Ovary (tissue), 9 donors: ENCODE results near the gene CST7. TPM values are rescaled to one million over a fixed set of nuclear protein-coding genes. Genes with fewer than 3 reads are reported as not detected.
A peak's percentile ranks its signal among the peaks of the same experiment; 100 is the strongest.

ENCODE experiments used
- DNase-seq, 5 donors: peaks; one replicate each; pipeline ENCODE4 v3.0.0-alpha.2; 2019 to 2020
- H3K27ac ChIP-seq, 2 donors: fragments of 200-600 bp; one replicate each; pipeline versions ENCODE4 v1.5.1 to v1.8.0; 2019 to 2022
- H3K27me3 ChIP-seq: fragments of 200-600 bp; one replicate; pipeline ENCODE4 v1.8.0; 2022
- H3K36me3 ChIP-seq: fragments of 200-600 bp; sonication (generic); one replicate; pipeline ENCODE4 v1.5.1; 2019
- H3K4me1 ChIP-seq: one replicate; pipeline ENCODE4 v1.8.1; 2013; ENCODE audit warnings: mild to moderate bottlenecking, moderate library complexity; ENCODE audit not compliant: insufficient read depth
- H3K4me3 ChIP-seq: fragments of 200-600 bp; sonication (generic); one replicate; pipeline ENCODE4 v1.5.1; 2017
- H3K9me3 ChIP-seq, 2 donors: fragments of 200-600 bp in 1 of 2; sonication (generic) in 1 of 2; one replicate each; pipeline versions ENCODE4 v1.5.1 to v1.8.1; 2013 to 2019; ENCODE audit warnings: mild to moderate bottlenecking in 1 of 2, moderate library complexity in 1 of 2
- CTCF ChIP-seq, 3 donors: fragments of 450-650 bp in 2 of 3; fragments of 200-600 bp in 1 of 3; IDR thresholded peaks; one replicate each; pipeline versions ENCODE4 v1.5.1 to v1.8.0; 2016 to 2022; ENCODE audit warnings: antibody characterized with exemption in 3 of 3, mild to moderate bottlenecking in 1 of 3
- EP300 ChIP-seq: sonication (generic); formaldehyde crosslinking; IDR thresholded peaks from one replicate; pipeline ENCODE4 v1.6.1; 2017; ENCODE audit warnings: antibody characterized with exemption
- POLR2A ChIP-seq: fragments of 450-650 bp; IDR thresholded peaks from one replicate; pipeline ENCODE4 v1.6.1; 2017; ENCODE audit warnings: antibody characterized with exemption, mild to moderate bottlenecking, moderate library complexity
- WGBS, 3 donors: extraction: QIAGEN DNeasy Blood & Tissue Kit in 1 of 3; methylation state at CpG; one replicate each; pipeline versions ENCODE4 v1.1.5 to v1.1.7; 2013 to 2017; 5-methylcytosine and 5-hydroxymethylcytosine counted together
- intact Hi-C, 4 donors: fragments of 100-400 bp; cut with DNase I; formaldehyde crosslinking; loops; one replicate each; pipeline versions ENCODE4 v1.11.0 to v1.15.1; 2022 to 2023
- polyA plus RNA-seq, 2 donors: library from polyadenylated mRNA; stranded (reverse); fragments of 200-250 nt in 1 of 2; fragments of 350-450 nt in 1 of 2; fragmentation: Illumina TruSeq in 1 of 2; extraction: RNeasy Lipid Tissue Mini Kit (QIAGEN cat#74804) in 1 of 2; gene quantifications; one replicate each; pipeline ENCODE4 v1.2.3, GENCODE V29; 2013 to 2014
- total RNA-seq, 7 donors: library from RNA; depleted of rRNA in 2 of 7; stranded (reverse); fragments of >200 nt in 2 of 7; fragmentation: NEBNext Ultra II Directional in 3 of 7; extraction: Animal tissue kit (Norgen Biotek cat#: 25700) in 3 of 7; gene quantifications; one replicate each; pipeline versions ENCODE4 v1.1.0 to v1.2.4, GENCODE V29; 2016 to 2023
- donor health status: DM: no; HTN: no; CAD: no; lungs with moderate emphysema.
- donor health status: DM: no; HTN: no; CAD: no.
- donor health status: Bipolar disorder and iron deficiency.
- donor health status: DM: yes; HTN: yes; CAD: no.
- donor health status: DM: no; HTN: no; CAD: no.
- donor health status: DM: yes; HTN: yes; CAD: no.

CST7 gene
- total and polyA plus RNA-seq, 9 donors = 0.48 to 5.9 (median 1.1) TPM; not detected in 1

GRCh38 chr20:24970030-24970553, 21.0 kb downstream of the CST7 start:
- no peaks in the 10 kb centered on the region for H3K4me1 ChIP-seq
- WGBS, 3 donors = 94 to 97% (median 95%) methylated on average over 5 of the region's 5 CpGs
- no peaks in the 10 kb centered on the region for H3K27me3 ChIP-seq
- no peaks in the 10 kb centered on the region for H3K9me3 ChIP-seq
- H3K36me3 ChIP-seq = no peaks in the 10 kb centered on the region
- TF ChIP-seq POLR2A = no peak
- no peak for TF ChIP-seq EP300
- no peak for TF ChIP-seq CTCF (IDR thresholded peaks at IDR 0.05)
- no peak overlapping the region for H3K4me3 ChIP-seq
- H3K27ac ChIP-seq = no peak overlapping the region
- intact Hi-C loops = loop anchor here in 1 of 4 donors (5.0 kb wide), 1 partner anchor 178 kb away; no protein-coding TSS in a partner anchor
- peak in 1 of 5 donors; percentile 3 for DNase-seq

- 91 to 96% (median 92%) methylated on average over 8 of the region's 8 CpGs for WGBS, 3 donors
- Histone ChIP-seq H3K27ac (no peak overlapping the region), H3K27me3 (no peaks in the 10 kb centered on the region), H3K4me1 (no peaks in the 10 kb centered on the region), H3K4me3 (no peak overlapping the region), H3K9me3 (no peaks in the 10 kb centered on the region), H3K36me3 (no peaks in the 10 kb centered on the region)
- intact Hi-C loops = loop anchor here in 1 of 4 donors (5.0 kb wide), 1 partner anchor 178 kb away; no protein-coding TSS in a partner anchor
- TF ChIP-seq CTCF (IDR thresholded peaks at IDR 0.05) (no peak), EP300 (no peak), POLR2A (no peak)
- no peak for DNase-seq
These were observed 21.7 kb downstream of the CST7 start for GRCh38 chr20:24970754-24971153.

GRCh38 chr20:24971376-24972101, 22.5 kb downstream of the CST7 start:
- H3K4me3 ChIP-seq = no peak overlapping the region
- WGBS, 3 donors = 74 to 76% (median 75%) methylated on average over 6 of the region's 6 CpGs
- no peak for TF ChIP-seq POLR2A
- TF ChIP-seq EP300 = no peak
- no peak for TF ChIP-seq CTCF (IDR thresholded peaks at IDR 0.05)
- H3K27ac ChIP-seq = no peak overlapping the region
- intact Hi-C loops = loop anchor here in 1 of 4 donors (5.0 kb wide), 1 partner anchor 179 kb away; no protein-coding TSS in a partner anchor
- H3K9me3 ChIP-seq = no peaks in the 10 kb centered on the region
- no peak for DNase-seq
- H3K4me1 ChIP-seq = no peaks in the 10 kb centered on the region
- no peaks in the 10 kb centered on the region for H3K27me3 ChIP-seq
- H3K36me3 ChIP-seq = no peaks in the 10 kb centered on the region

- no peaks in the 10 kb centered on the region for H3K4me1 ChIP-seq
- intact Hi-C loops = loop anchor here in 1 of 4 donors (5.0 kb wide), 1 partner anchor 180 kb away; no protein-coding TSS in a partner anchor
- H3K4me3 ChIP-seq = no peak overlapping the region
- WGBS, 3 donors = 92 to 98% (median 93%) methylated on average over 2 of the region's 2 CpGs
- H3K27ac ChIP-seq = no peak overlapping the region
- H3K27me3 ChIP-seq = no peaks in the 10 kb centered on the region
- no peak for DNase-seq
- H3K9me3 ChIP-seq = no peaks in the 10 kb centered on the region
- H3K36me3 ChIP-seq = no peaks in the 10 kb centered on the region
- TF ChIP-seq POLR2A (no peak), CTCF (IDR thresholded peaks at IDR 0.05) (no peak), EP300 (no peak)
These were observed 23.3 kb downstream of the CST7 start for GRCh38 chr20:24972341-24972740.
